AG08395 (cell line): ENCODE measurements around the gene NEURL1.

Experiments used
- DNase-seq: peaks from one replicate; pipeline ENCODE4 v3.0.0; 2012; ENCODE audit warnings: mixed read lengths, low spot score

NEURL1 gene

GRCh38 chr10:103584216-103585010, 90.9 kb downstream of the NEURL1 start:
- DNase-seq, result peak; percentile 44

GRCh38 chr10:103585011-103585405, 91.5 kb downstream of the NEURL1 start:
- no peak for DNase-seq

- DNase-seq, result no peak
Observed at GRCh38 chr10:103587073-103587472, 93.6 kb downstream of the NEURL1 start.

GRCh38 chr10:103589074-103589630, 95.6 kb downstream of the NEURL1 start:
- no peak for DNase-seq

GRCh38 chr10:103590060-103590459, 96.6 kb downstream of the NEURL1 start:
- no peak for DNase-seq

- DNase-seq, result no peak
Observed at GRCh38 chr10:103590744-103591291, 97.3 kb downstream of the NEURL1 start.

- DNase-seq, result peak; percentile 76
Observed at GRCh38 chr10:103592186-103593021, 98.9 kb downstream of the NEURL1 start.

- DNase-seq, result no peak
Observed at GRCh38 chr10:103593022-103593570, 99.6 kb downstream of the NEURL1 start.

GRCh38 chr10:103595933-103596726, 102.6 kb downstream of the NEURL1 start:
- DNase-seq, result no peak

GRCh38 chr10:103597003-103597402, 103.5 kb downstream of the NEURL1 start:
- DNase-seq, result no peak

- DNase-seq, result peak; percentile 91
Observed at GRCh38 chr10:103598654-103599115, 105.2 kb downstream of the NEURL1 start.

- DNase-seq, result no peak
Observed at GRCh38 chr10:103599211-103599610, 105.7 kb downstream of the NEURL1 start.

GRCh38 chr10:103599907-103600306, 106.4 kb downstream of the NEURL1 start:
- DNase-seq, result no peak

- no peak for DNase-seq
Observed at GRCh38 chr10:103600325-103600724, 106.8 kb downstream of the NEURL1 start.

- no peak for DNase-seq
Observed at GRCh38 chr10:103600956-103601569, 107.6 kb downstream of the NEURL1 start.

GRCh38 chr10:103602028-103602851, 108.7 kb downstream of the NEURL1 start:
- DNase-seq, result no peak

- DNase-seq, result no peak
Observed at GRCh38 chr10:103602852-103603155, 109.3 kb downstream of the NEURL1 start.

GRCh38 chr10:103603382-103603781, 109.9 kb downstream of the NEURL1 start:
- DNase-seq, result no peak

- DNase-seq, result peak; percentile 87
Observed at GRCh38 chr10:103605359-103606096, 112.0 kb downstream of the NEURL1 start.
